GM23248 (cell line): ENCODE data around the gene WDR27.

ENCODE experiments used
- EZH2 ChIP-seq: fragments of 200-600 bp; sonication (generic); IDR thresholded peaks from 2 replicates; pipeline ENCODE4 v1.6.1; 2018; ENCODE audit warnings: antibody characterized with exemption, mild to moderate bottlenecking; ENCODE audit not compliant: insufficient read depth, poor library complexity, severe bottlenecking
- EZH2phosphoT487 ChIP-seq: fragments of 200-600 bp; sonication (generic); IDR thresholded peaks from 2 replicates; pipeline ENCODE4 v1.6.1; 2018; ENCODE audit warnings: antibody characterized with exemption, moderate library complexity, mild to moderate bottlenecking, low read depth; ENCODE audit not compliant: insufficient read depth

GRCh38 chr6:169469028-169469427 is 232.8 kb downstream of the WDR27 start:
- TF ChIP-seq EZH2phosphoT487 (no peak), EZH2 (no peak)
